Measurements from ENCODE around the gene RPTOR. TPM values are rescaled to one million over a fixed set of nuclear protein-coding genes. Genes with fewer than 3 reads are reported as not detected.

Gene RPTOR
- polyA plus RNA-seq, 2 donors: 7.1 to 10.5 TPM

GRCh38 chr17:80943346-80944145 lies 398.9 kb downstream of the RPTOR start:
- Histone ChIP-seq H3K4me1 (ENCODE audit: control insufficient read depth in 2 of 2, insufficient read depth in 2 of 2, low read length in 1 of 2) (peaks cover 0 to 5% of the 10 kb centered on the region in 2 donors), H3K27me3 (ENCODE audit: control insufficient read depth in 1 of 2, insufficient read depth in 2 of 2, low read length in 2 of 2) (no peaks in the 10 kb centered on the region), H3K4me3 (ENCODE audit: low read depth in 1 of 2, low read length in 2 of 2) (no peak overlapping the region), H3K36me3 (ENCODE audit: control insufficient read depth in 2 of 2, insufficient read depth in 2 of 2, low read length in 1 of 2) (peaks cover 5 to 15% of the 10 kb centered on the region in 2 donors), H3K9me3 (ENCODE audit: control insufficient read depth in 2 of 2, insufficient read depth in 1 of 2, low read depth in 1 of 2, low read length in 1 of 2) (no peaks in the 10 kb centered on the region), H3K27ac (ENCODE audit: low read depth in 2 of 2, low read length in 1 of 2) (peak overlapping the region; percentile 66 to 68)
- WGBS, 2 donors: 88 to 92% methylated on average over 17 of the region's 17 CpGs

DNA sequence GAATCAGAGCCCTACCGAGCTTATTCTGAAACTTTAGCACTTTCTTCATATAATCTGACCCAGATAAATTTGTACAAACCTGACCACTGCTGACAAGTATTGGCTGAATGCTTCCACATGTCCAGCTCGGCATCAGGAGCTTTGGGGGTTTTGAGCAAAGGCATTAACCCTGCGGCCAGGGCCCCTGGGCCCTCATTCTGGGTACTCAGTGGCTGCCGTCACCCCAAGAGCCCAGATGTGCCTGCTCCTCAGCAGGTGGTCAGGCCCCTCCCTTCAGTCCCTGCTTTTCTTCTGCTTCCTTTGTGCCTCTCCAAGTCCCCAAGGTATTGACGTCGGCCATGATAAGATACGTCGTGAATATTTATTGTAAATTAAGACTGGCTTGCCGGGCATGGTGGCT lies 399.7 kb downstream of the RPTOR start:
- Histone ChIP-seq H3K27ac (ENCODE audit: low read depth in 2 of 2, low read length in 1 of 2) (peak overlapping the region in 1 of 2 donors; percentile 45), H3K27me3 (ENCODE audit: control insufficient read depth in 1 of 2, insufficient read depth in 2 of 2, low read length in 2 of 2) (no peaks in the 10 kb centered on the region), H3K4me3 (ENCODE audit: low read depth in 1 of 2, low read length in 2 of 2) (no peak overlapping the region), H3K9me3 (ENCODE audit: control insufficient read depth in 2 of 2, insufficient read depth in 1 of 2, low read depth in 1 of 2, low read length in 1 of 2) (no peaks in the 10 kb centered on the region), H3K4me1 (ENCODE audit: control insufficient read depth in 2 of 2, insufficient read depth in 2 of 2, low read length in 1 of 2) (peaks cover 0 to 5% of the 10 kb centered on the region in 2 donors), H3K36me3 (ENCODE audit: control insufficient read depth in 2 of 2, insufficient read depth in 2 of 2, low read length in 1 of 2) (peaks cover 5 to 22% of the 10 kb centered on the region in 2 donors)
- 93 to 94% methylated on average over 9 of the region's 9 CpGs for WGBS, 2 donors

DNA sequence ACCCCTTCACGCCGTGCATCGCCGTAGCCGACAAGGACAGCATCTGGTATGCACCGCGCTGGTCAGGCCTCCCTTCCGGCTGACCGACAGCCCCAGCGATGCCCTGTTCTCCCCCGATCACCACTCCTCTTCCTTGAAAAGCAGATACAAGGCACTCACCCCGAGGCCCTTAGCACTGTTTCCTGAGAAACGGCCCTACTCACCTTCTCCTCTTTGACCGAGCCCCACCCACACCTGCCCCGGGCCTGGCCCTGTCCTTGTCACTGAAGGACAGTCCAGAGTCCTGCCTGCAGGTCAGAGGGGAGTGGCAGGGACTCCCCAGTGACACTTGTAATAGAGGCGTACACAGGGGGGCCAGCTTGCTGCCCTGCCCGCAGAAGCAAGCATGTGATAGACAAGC lies 401.1 kb downstream of the RPTOR start:
- peaks cover 5 to 22% of the 10 kb centered on the region in 2 donors for H3K36me3 ChIP-seq (ENCODE audit: control insufficient read depth in 2 of 2, insufficient read depth in 2 of 2, low read length in 1 of 2)
- peaks cover 0 to 5% of the 10 kb centered on the region in 2 donors for H3K4me1 ChIP-seq (ENCODE audit: control insufficient read depth in 2 of 2, insufficient read depth in 2 of 2, low read length in 1 of 2)
- 94 to 96% methylated on average over 17 of the region's 17 CpGs for WGBS, 2 donors
- no peak overlapping the region for H3K27ac ChIP-seq (ENCODE audit: low read depth in 2 of 2, low read length in 1 of 2)
- H3K27me3 ChIP-seq (ENCODE audit: control insufficient read depth in 1 of 2, insufficient read depth in 2 of 2, low read length in 2 of 2): no peaks in the 10 kb centered on the region
- H3K9me3 ChIP-seq (ENCODE audit: control insufficient read depth in 2 of 2, insufficient read depth in 1 of 2, low read depth in 1 of 2, low read length in 1 of 2): no peaks in the 10 kb centered on the region
- H3K4me3 ChIP-seq (ENCODE audit: low read depth in 1 of 2, low read length in 2 of 2): no peak overlapping the region

DNA sequence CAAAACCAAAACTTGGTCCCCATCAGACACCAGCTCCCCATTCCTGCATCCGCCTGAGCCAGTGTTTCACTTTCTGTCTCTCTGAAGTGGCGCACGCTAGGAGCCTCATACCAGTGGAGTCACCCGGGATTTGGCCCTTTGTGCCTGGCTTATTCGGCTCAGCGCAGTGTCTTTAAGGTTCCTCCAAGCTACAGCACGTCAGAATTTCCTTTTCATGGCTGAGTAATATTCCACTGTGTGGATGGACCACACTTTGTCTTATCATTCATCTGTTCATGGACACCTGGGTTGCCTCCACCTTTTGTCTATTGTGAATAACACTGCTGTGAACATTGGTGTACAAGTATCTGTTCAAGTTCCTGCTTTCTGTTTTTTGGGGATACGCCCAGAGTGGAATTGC lies 401.8 kb downstream of the RPTOR start:
- H3K27me3 ChIP-seq (ENCODE audit: control insufficient read depth in 1 of 2, insufficient read depth in 2 of 2, low read length in 2 of 2): no peaks in the 10 kb centered on the region
- H3K27ac ChIP-seq (ENCODE audit: low read depth in 2 of 2, low read length in 1 of 2): no peak overlapping the region
- peaks cover 0 to 5% of the 10 kb centered on the region in 2 donors for H3K4me1 ChIP-seq (ENCODE audit: control insufficient read depth in 2 of 2, insufficient read depth in 2 of 2, low read length in 1 of 2)
- no peak overlapping the region for H3K4me3 ChIP-seq (ENCODE audit: low read depth in 1 of 2, low read length in 2 of 2)
- WGBS, 2 donors: 95 to 98% methylated on average over 8 of the region's 8 CpGs
- peaks cover 5 to 24% of the 10 kb centered on the region in 2 donors for H3K36me3 ChIP-seq (ENCODE audit: control insufficient read depth in 2 of 2, insufficient read depth in 2 of 2, low read length in 1 of 2)
- no peaks in the 10 kb centered on the region for H3K9me3 ChIP-seq (ENCODE audit: control insufficient read depth in 2 of 2, insufficient read depth in 1 of 2, low read depth in 1 of 2, low read length in 1 of 2)

- Histone ChIP-seq H3K4me1 (ENCODE audit: control insufficient read depth in 2 of 2, insufficient read depth in 2 of 2, low read length in 1 of 2) (peaks cover 0 to 3% of the 10 kb centered on the region in 2 donors), H3K9me3 (ENCODE audit: control insufficient read depth in 2 of 2, insufficient read depth in 1 of 2, low read depth in 1 of 2, low read length in 1 of 2) (no peaks in the 10 kb centered on the region), H3K27me3 (ENCODE audit: control insufficient read depth in 1 of 2, insufficient read depth in 2 of 2, low read length in 2 of 2) (no peaks in the 10 kb centered on the region), H3K4me3 (ENCODE audit: low read depth in 1 of 2, low read length in 2 of 2) (no peak overlapping the region), H3K36me3 (ENCODE audit: control insufficient read depth in 2 of 2, insufficient read depth in 2 of 2, low read length in 1 of 2) (peaks cover 5 to 30% of the 10 kb centered on the region in 2 donors), H3K27ac (ENCODE audit: low read depth in 2 of 2, low read length in 1 of 2) (no peak overlapping the region)
- 90 to 93% methylated on average over 21 of the region's 21 CpGs for WGBS, 2 donors
Measured at GRCh38 chr17:80947200-80947940, 402.7 kb downstream of the RPTOR start.

GRCh38 chr17:80948019-80948975 lies 403.7 kb downstream of the RPTOR start:
- peaks cover 5 to 30% of the 10 kb centered on the region in 2 donors for H3K36me3 ChIP-seq (ENCODE audit: control insufficient read depth in 2 of 2, insufficient read depth in 2 of 2, low read length in 1 of 2)
- H3K27ac ChIP-seq (ENCODE audit: low read depth in 2 of 2, low read length in 1 of 2): peak overlapping the region in 1 of 2 donors; percentile 61
- H3K4me1 ChIP-seq (ENCODE audit: control insufficient read depth in 2 of 2, insufficient read depth in 2 of 2, low read length in 1 of 2): no peaks in the 10 kb centered on the region
- no peaks in the 10 kb centered on the region for H3K27me3 ChIP-seq (ENCODE audit: control insufficient read depth in 1 of 2, insufficient read depth in 2 of 2, low read length in 2 of 2)
- no peaks in the 10 kb centered on the region for H3K9me3 ChIP-seq (ENCODE audit: control insufficient read depth in 2 of 2, insufficient read depth in 1 of 2, low read depth in 1 of 2, low read length in 1 of 2)
- 85 to 86% methylated on average over 48 of the region's 48 CpGs for WGBS, 2 donors
- H3K4me3 ChIP-seq (ENCODE audit: low read depth in 1 of 2, low read length in 2 of 2): no peak overlapping the region

- whole genome bisulfite sequencing, 2 donors: 83 to 84% methylated on average over 15 to 16 of the region's 16 CpGs
- H3K4me1 ChIP-seq (ENCODE audit: control insufficient read depth in 2 of 2, insufficient read depth in 2 of 2, low read length in 1 of 2): no peaks in the 10 kb centered on the region
- H3K9me3 ChIP-seq (ENCODE audit: control insufficient read depth in 2 of 2, insufficient read depth in 1 of 2, low read depth in 1 of 2, low read length in 1 of 2): no peaks in the 10 kb centered on the region
- H3K27me3 ChIP-seq (ENCODE audit: control insufficient read depth in 1 of 2, insufficient read depth in 2 of 2, low read length in 2 of 2): no peaks in the 10 kb centered on the region
- peaks cover 5 to 30% of the 10 kb centered on the region in 2 donors for H3K36me3 ChIP-seq (ENCODE audit: control insufficient read depth in 2 of 2, insufficient read depth in 2 of 2, low read length in 1 of 2)
- peak overlapping the region in 1 of 2 donors; percentile 61 for H3K27ac ChIP-seq (ENCODE audit: low read depth in 2 of 2, low read length in 1 of 2)
- no peak overlapping the region for H3K4me3 ChIP-seq (ENCODE audit: low read depth in 1 of 2, low read length in 2 of 2)
Measured at GRCh38 chr17:80948976-80949450, 404.4 kb downstream of the RPTOR start.

DNA sequence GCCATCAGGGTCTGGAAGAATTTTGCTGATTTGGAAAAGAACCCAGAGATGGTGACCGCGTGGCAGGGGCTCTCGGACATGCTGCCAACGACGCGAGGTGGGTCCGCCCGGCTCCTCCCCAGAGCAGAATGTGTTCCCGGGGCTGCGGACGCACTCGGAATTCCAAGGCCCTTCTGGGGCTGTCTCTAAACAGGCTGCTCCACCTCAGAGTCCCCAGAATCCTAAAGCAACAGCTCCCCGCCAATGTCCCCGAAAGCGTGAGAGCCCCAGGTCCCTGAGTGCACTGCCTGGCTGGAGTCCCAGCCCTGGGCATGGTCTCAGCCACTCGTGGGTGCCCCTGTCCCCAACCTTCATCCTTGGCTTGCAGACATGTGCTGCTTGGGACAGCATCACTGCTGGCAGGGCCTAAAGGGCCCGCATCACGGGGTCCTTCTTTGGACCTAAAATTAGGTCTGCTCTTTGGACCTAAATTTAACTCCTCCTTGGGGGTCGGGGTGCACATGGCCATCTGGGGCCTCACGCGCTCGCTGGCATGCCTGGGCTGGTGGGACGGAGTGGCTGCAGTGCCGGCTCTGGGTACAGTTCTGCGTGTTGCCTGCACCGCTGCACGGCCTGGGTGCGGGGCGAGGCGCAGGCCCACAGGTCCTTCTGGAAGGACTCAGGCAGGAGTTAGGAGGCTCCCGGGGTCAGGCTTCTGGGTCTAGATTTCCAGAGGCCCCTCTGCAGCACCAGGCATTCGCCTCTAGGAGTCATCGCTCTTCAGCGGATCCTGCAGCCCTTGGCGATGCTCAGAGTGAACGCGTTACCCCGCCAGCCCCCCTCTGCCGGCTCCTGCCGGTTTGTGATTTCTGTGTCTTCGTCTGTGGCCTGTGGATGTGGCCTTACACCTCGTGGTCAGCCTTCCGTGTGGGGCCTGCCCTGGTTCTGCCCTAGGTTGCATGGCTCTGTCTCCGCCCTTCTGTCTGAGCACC lies 405.1 kb downstream of the RPTOR start:
- 86% methylated on average over 44 of the region's 44 CpGs for WGBS, 2 donors
- Histone ChIP-seq H3K9me3 (ENCODE audit: control insufficient read depth in 2 of 2, insufficient read depth in 1 of 2, low read depth in 1 of 2, low read length in 1 of 2) (no peaks in the 10 kb centered on the region), H3K27ac (ENCODE audit: low read depth in 2 of 2, low read length in 1 of 2) (no peak overlapping the region), H3K4me1 (ENCODE audit: control insufficient read depth in 2 of 2, insufficient read depth in 2 of 2, low read length in 1 of 2) (no peaks in the 10 kb centered on the region), H3K27me3 (ENCODE audit: control insufficient read depth in 1 of 2, insufficient read depth in 2 of 2, low read length in 2 of 2) (no peaks in the 10 kb centered on the region), H3K4me3 (ENCODE audit: low read depth in 1 of 2, low read length in 2 of 2) (no peak overlapping the region), H3K36me3 (ENCODE audit: control insufficient read depth in 2 of 2, insufficient read depth in 2 of 2, low read length in 1 of 2) (peaks cover 5 to 30% of the 10 kb centered on the region in 2 donors)
